CD14-positive monocyte (primary cell): ENCODE data around the gene MOB1A. TPM values are rescaled to one million over a fixed set of nuclear protein-coding genes. Genes with fewer than 3 reads are reported as not detected.

Source experiments
- DNase-seq, 3 donors: peaks; one replicate each; pipeline ENCODE4 v3.0.0-alpha.2; 2011 to 2022
- H2AFZ ChIP-seq: 2 replicates; pipeline ENCODE4 v1.6.0; 2012; ENCODE audit warnings: mild to moderate bottlenecking, low read depth, low read length, inconsistent platforms; ENCODE audit not compliant: insufficient read depth, poor library complexity, severe bottlenecking
- H3K27ac ChIP-seq, 2 donors: 1 replicate in 1 of 2; 2 replicates in 1 of 2; pipeline ENCODE4 v1.5.1; 2012 to 2013; ENCODE audit warnings: low read length in 2 of 2, control low read depth in 1 of 2, inconsistent platforms in 1 of 2, low read depth in 1 of 2, mild to moderate bottlenecking in 1 of 2
- H3K27me3 ChIP-seq, 2 donors: one replicate each; pipeline versions ENCODE4 v1.6.0 to v1.6.1; 2011 to 2013; ENCODE audit warnings: low read length in 2 of 2; ENCODE audit not compliant: control insufficient read depth in 2 of 2, insufficient read depth in 2 of 2
- H3K36me3 ChIP-seq, 2 donors: replicated peaks in 1 of 2; 1 replicate in 1 of 2; 2 replicates in 1 of 2; pipeline versions ENCODE4 v1.5.1 to v1.6.1; 2012 to 2013; ENCODE audit warnings: low read length in 2 of 2, control low read depth in 1 of 2, inconsistent platforms in 1 of 2, mild to moderate bottlenecking in 1 of 2; ENCODE audit not compliant: insufficient read depth in 2 of 2, control insufficient read depth in 1 of 2
- H3K4me1 ChIP-seq, 2 donors: 1 replicate in 1 of 2; 2 replicates in 1 of 2; pipeline versions ENCODE4 v1.5.1 to v1.6.1; 2012 to 2013; ENCODE audit warnings: low read length in 2 of 2, control low read depth in 1 of 2, inconsistent platforms in 1 of 2, mild to moderate bottlenecking in 1 of 2, moderate library complexity in 1 of 2; ENCODE audit not compliant: insufficient read depth in 2 of 2, control insufficient read depth in 1 of 2
- H3K4me2 ChIP-seq: replicated peaks from 2 replicates; pipeline ENCODE3; 2012; ENCODE audit warnings: low read length, moderate library complexity, mild to moderate bottlenecking; ENCODE audit not compliant: poor library complexity, severe bottlenecking; ENCODE audit errors: extremely low read depth
- H3K4me3 ChIP-seq, 3 experiments: fragments of 200-600 bp in 1 of 3; sonication (generic) in 1 of 3; replicated peaks in 1 of 3; 1 replicate in 2 of 3; 2 replicates in 1 of 3; pipeline ENCODE4 v1.5.1; 2011 to 2013; ENCODE audit warnings: low read length in 3 of 3, mild to moderate bottlenecking in 3 of 3, control low read depth in 2 of 3, low read depth in 2 of 3, inconsistent platforms in 1 of 3, moderate library complexity in 1 of 3
- H3K79me2 ChIP-seq: 2 replicates; pipeline ENCODE4 v1.6.0; 2012; ENCODE audit warnings: mild to moderate bottlenecking, control low read depth, inconsistent platforms, low read length, moderate library complexity; ENCODE audit not compliant: insufficient read depth
- H3K9ac ChIP-seq: 2 replicates; pipeline ENCODE4 v1.6.0; 2017; ENCODE audit warnings: low read length, mild to moderate bottlenecking; ENCODE audit not compliant: insufficient read depth, poor library complexity, severe bottlenecking
- H3K9me3 ChIP-seq, 2 donors: replicated peaks in 1 of 2; 1 replicate in 1 of 2; 2 replicates in 1 of 2; pipeline versions ENCODE4 v1.5.1 to v1.6.1; 2012 to 2013; ENCODE audit warnings: low read length in 2 of 2, control low read depth in 1 of 2; ENCODE audit not compliant: control insufficient read depth in 1 of 2, insufficient read depth in 1 of 2
- H4K20me1 ChIP-seq: 2 replicates; pipeline ENCODE4 v1.6.0; 2012; ENCODE audit warnings: mild to moderate bottlenecking, low read length, control low read depth, moderate library complexity; ENCODE audit not compliant: insufficient read depth
- H3K27ac Mint-ChIP-seq, 7 donors: one replicate each; pipeline ENCODE4 v1.8.0; 2020; ENCODE audit warnings: mild to moderate bottlenecking in 7 of 7, mixed read lengths in 7 of 7, moderate library complexity in 6 of 7, inconsistent platforms in 2 of 7
- H3K27me3 Mint-ChIP-seq, 3 donors: one replicate each; pipeline ENCODE4 v1.8.0; 2021 to 2022; ENCODE audit warnings: low read depth in 3 of 3, mild to moderate bottlenecking in 3 of 3, mixed read lengths in 3 of 3, moderate library complexity in 3 of 3, inconsistent platforms in 1 of 3
- H3K36me3 Mint-ChIP-seq, 2 donors: one replicate each; pipeline ENCODE4 v1.8.0; 2020; ENCODE audit warnings: mixed read lengths in 2 of 2, inconsistent platforms in 1 of 2, mild to moderate bottlenecking in 1 of 2
- H3K4me1 Mint-ChIP-seq: one replicate; pipeline ENCODE4 v1.8.0; 2020; ENCODE audit warnings: mild to moderate bottlenecking, mixed read lengths
- H3K4me3 Mint-ChIP-seq, 2 donors: one replicate each; pipeline ENCODE4 v1.8.0; 2020; ENCODE audit warnings: mild to moderate bottlenecking in 2 of 2, mixed read lengths in 2 of 2, moderate library complexity in 1 of 2
- H3K9me3 Mint-ChIP-seq, 7 donors: one replicate each; pipeline ENCODE4 v1.8.0; 2020 to 2022; ENCODE audit warnings: mixed read lengths in 7 of 7, mild to moderate bottlenecking in 6 of 7, moderate library complexity in 6 of 7, inconsistent platforms in 2 of 7
- WGBS: methylation state at CpG from one replicate; pipeline ENCODE4 v1.1.5; 2013; ENCODE audit warnings: missing lambda C conversion rate; ENCODE audit not compliant: insufficient coverage; 5-methylcytosine and 5-hydroxymethylcytosine counted together
- intact Hi-C, 2 donors: fragments of 100-400 bp; cut with micrococcal nuclease; formaldehyde crosslinking; loops; one replicate each; pipeline versions ENCODE4 v1.15.0 to v1.15.1; 2023
- polyA plus RNA-seq, 3 donors: library from polyadenylated mRNA; depleted of rRNA in 1 of 3; unstranded in 2 of 3; stranded (reverse) in 1 of 3; fragments of 300-500 nt in 2 of 3; fragments of >200 nt in 1 of 3; fragmentation: Illumina TruSeq in 2 of 3; gene quantifications; 1 replicate in 2 of 3; 2 replicates in 1 of 3; pipeline ENCODE4 v1.2.3, GENCODE V29; 2012 to 2021
- TF ChIP-seq, protein P1 (sequence below): fragments of 200-600 bp; IDR thresholded peaks from one replicate; pipeline ENCODE4 v1.8.0; 2022; ENCODE audit warnings: antibody characterized with exemption, mild to moderate bottlenecking

MOB1A gene
- polyA plus RNA-seq, 3 donors, result 55.0 to 367 (median 285) TPM

DNA sequence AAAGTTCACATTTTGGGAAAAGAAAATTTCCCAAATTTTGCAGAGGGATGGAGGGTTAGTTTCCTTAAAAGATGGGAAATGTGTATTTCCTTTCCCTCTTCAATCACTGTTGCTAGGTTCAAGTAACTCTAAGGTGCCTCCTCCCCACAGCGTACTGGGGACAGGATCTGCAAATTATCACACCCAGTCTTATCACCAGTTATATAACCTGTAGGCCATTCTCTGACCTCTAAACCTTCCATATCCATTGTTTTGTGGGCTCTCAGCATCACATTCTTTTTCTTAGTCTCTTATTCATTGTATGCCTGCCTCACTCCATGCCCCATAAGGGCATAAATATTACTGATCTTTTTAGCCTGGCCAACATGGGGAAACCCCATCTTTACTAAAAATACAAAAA lies 16.1 kb upstream of the MOB1A start:
- no peaks in the 10 kb centered on the region for H3K36me3 Mint-ChIP-seq
- H4K20me1 ChIP-seq, result peaks cover 7% of the 10 kb centered on the region
- H3K79me2 ChIP-seq, result peaks cover 12% of the 10 kb centered on the region
- peaks cover 16 to 21% of the 10 kb centered on the region in 2 donors for H3K4me1 ChIP-seq
- TF ChIP-seq, protein P1, sequence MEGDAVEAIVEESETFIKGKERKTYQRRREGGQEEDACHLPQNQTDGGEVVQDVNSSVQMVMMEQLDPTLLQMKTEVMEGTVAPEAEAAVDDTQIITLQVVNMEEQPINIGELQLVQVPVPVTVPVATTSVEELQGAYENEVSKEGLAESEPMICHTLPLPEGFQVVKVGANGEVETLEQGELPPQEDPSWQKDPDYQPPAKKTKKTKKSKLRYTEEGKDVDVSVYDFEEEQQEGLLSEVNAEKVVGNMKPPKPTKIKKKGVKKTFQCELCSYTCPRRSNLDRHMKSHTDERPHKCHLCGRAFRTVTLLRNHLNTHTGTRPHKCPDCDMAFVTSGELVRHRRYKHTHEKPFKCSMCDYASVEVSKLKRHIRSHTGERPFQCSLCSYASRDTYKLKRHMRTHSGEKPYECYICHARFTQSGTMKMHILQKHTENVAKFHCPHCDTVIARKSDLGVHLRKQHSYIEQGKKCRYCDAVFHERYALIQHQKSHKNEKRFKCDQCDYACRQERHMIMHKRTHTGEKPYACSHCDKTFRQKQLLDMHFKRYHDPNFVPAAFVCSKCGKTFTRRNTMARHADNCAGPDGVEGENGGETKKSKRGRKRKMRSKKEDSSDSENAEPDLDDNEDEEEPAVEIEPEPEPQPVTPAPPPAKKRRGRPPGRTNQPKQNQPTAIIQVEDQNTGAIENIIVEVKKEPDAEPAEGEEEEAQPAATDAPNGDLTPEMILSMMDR, result no peak
- no peak overlapping the region for H3K9ac ChIP-seq
- no peak overlapping the region for H3K4me2 ChIP-seq
- H3K4me1 Mint-ChIP-seq, result peaks cover 15% of the 10 kb centered on the region
- WGBS, result 100% methylated on average over 1 of the region's 1 CpG
- H3K4me3 ChIP-seq, result no peak overlapping the region
- no peak overlapping the region for H3K27ac ChIP-seq
- H2AFZ ChIP-seq, result no peak overlapping the region
- H3K27me3 ChIP-seq, result no peaks in the 10 kb centered on the region
- peaks cover 0 to 8% (median 1%) of the 10 kb centered on the region in 3 donors for H3K27me3 Mint-ChIP-seq
- intact Hi-C loops, result loop anchor here in 1 of 2 donors (5.0 to 10.0 kb wide), 2 partner anchors 32 to 270 kb away; partner anchors contain the start of gene DGUOK
- H3K9me3 Mint-ChIP-seq, result peaks cover 0 to 5% (median 0%) of the 10 kb centered on the region in 7 donors
- DNase-seq, result no peak
- H3K4me3 Mint-ChIP-seq, result no peak overlapping the region
- H3K27ac Mint-ChIP-seq, result no peak overlapping the region
- H3K9me3 ChIP-seq, result no peaks in the 10 kb centered on the region
- H3K36me3 ChIP-seq, result no peaks in the 10 kb centered on the region

- H3K9me3 Mint-ChIP-seq, result no peaks in the 10 kb centered on the region
- 86% methylated on average over 6 of the region's 6 CpGs for WGBS
Measured at GRCh38 chr2:74191596-74192380, 13.1 kb upstream of the MOB1A start.

More at GRCh38 chr2:74191596-74192380, 13.1 kb upstream of the MOB1A start:
- intact Hi-C loops, result loop anchor here in 1 of 2 donors (10.0 kb wide), 1 partner anchor 267 kb away; the partner anchor contains the start of gene DGUOK
- Mint-ChIP-seq H3K4me3 (no peak overlapping the region), H3K36me3 (no peaks in the 10 kb centered on the region), H3K27ac (no peak overlapping the region), H3K27me3 (peaks cover 0 to 5% (median 0%) of the 10 kb centered on the region in 3 donors), H3K4me1 (peaks cover 20% of the 10 kb centered on the region)
- Histone ChIP-seq H3K36me3 (no peaks in the 10 kb centered on the region), H3K79me2 (peaks cover 5% of the 10 kb centered on the region), H3K27ac (no peak overlapping the region), H3K27me3 (no peaks in the 10 kb centered on the region), H4K20me1 (no peaks in the 10 kb centered on the region), H2AFZ (no peak overlapping the region), H3K4me1 (peaks cover 17 to 28% of the 10 kb centered on the region in 2 donors), H3K4me3 (no peak overlapping the region), H3K9ac (no peak overlapping the region), H3K4me2 (no peak overlapping the region), H3K9me3 (no peaks in the 10 kb centered on the region)
- DNase-seq, result no peak
- TF ChIP-seq, protein P1, result no peak
